Panc1 (cell line): Measurements from ENCODE around the gene ITPRIPL1. TPM values are rescaled to one million over a fixed set of nuclear protein-coding genes. Genes with fewer than 3 reads are reported as not detected.
"Not testable (repeated sequence)": the region's sequence is repeated elsewhere in the genome, so short reads cannot be mapped to it uniquely, and the experiment has no call there.

Source experiments
- ATAC-seq: fragments of 200-7000 bp; cut with Tn5 transposase; 2 replicates; pipeline ENCODE4 v1.9.1; 2020; ENCODE audit warnings: mild to moderate bottlenecking, moderate library complexity
- BruUV-seq: library from RNA; stranded (reverse); fragments of 400-500 nt; replicated peaks from 2 replicates; lab custom pipeline; 2021; lab: Mats Ljungman, UMichigan
- CTCF ChIA-PET: fragments of 300-600 bp; sonication (Branson Sonifier 250); formaldehyde crosslinking; loops from one replicate; lab custom pipeline; 2022; ENCODE audit warnings: antibody characterized with exemption; lab: Charles Lee
- POLR2A ChIA-PET: fragments of 300-600 bp; sonication (Branson Sonifier 250); formaldehyde crosslinking; loops from one replicate; lab custom pipeline; 2022; ENCODE audit warnings: antibody characterized with exemption; lab: Charles Lee
- DNase-seq: peaks from one replicate; pipeline ENCODE4 v3.0.0-alpha.2; 2010; ENCODE audit warnings: low read depth, low spot score
- H3K27ac ChIP-seq: 2 replicates; pipeline ENCODE4 v1.5.1; 2011; ENCODE audit warnings: mild to moderate bottlenecking, low read length, inconsistent platforms
- H3K27me3 ChIP-seq: fragments of 200-500 bp; sonication (Bioruptor generic); 2 replicates; pipeline ENCODE4 v1.6.0; 2014; ENCODE audit warnings: low read length, inconsistent platforms; ENCODE audit not compliant: control insufficient read depth, insufficient read depth
- H3K36me3 ChIP-seq: fragments of 200-500 bp; sonication (Bioruptor generic); 2 replicates; pipeline ENCODE4 v1.5.1; 2014; ENCODE audit warnings: inconsistent platforms, mild to moderate bottlenecking, low read length, moderate library complexity; ENCODE audit not compliant: control insufficient read depth, insufficient read depth
- H3K4me1 ChIP-seq: 2 replicates; pipeline ENCODE4 v1.5.1; 2011; ENCODE audit warnings: inconsistent platforms, mild to moderate bottlenecking, low read length, moderate library complexity; ENCODE audit not compliant: control insufficient read depth, insufficient read depth
- H3K4me3 ChIP-seq, 2 experiments: 2 replicates each; pipeline ENCODE4 v1.5.1; 2011 to 2012; ENCODE audit warnings: low read depth in 2 of 2, low read length in 2 of 2, mild to moderate bottlenecking in 2 of 2, inconsistent platforms in 1 of 2, moderate library complexity in 1 of 2
- H3K9me3 ChIP-seq: fragments of 200-500 bp; sonication (Bioruptor generic); 2 replicates; pipeline ENCODE4 v1.5.1; 2014; ENCODE audit warnings: low read depth, mild to moderate bottlenecking, inconsistent platforms, low read length, moderate library complexity; ENCODE audit not compliant: control insufficient read depth, insufficient read depth
- CTCF ChIP-seq: fragments of 450-650 bp; IDR thresholded peaks from 2 replicates; pipeline ENCODE4 v1.5.1; 2017; ENCODE audit warnings: mild to moderate bottlenecking
- POLR2AphosphoS5 ChIP-seq: IDR thresholded peaks from 2 replicates; pipeline ENCODE4 v1.6.1; 2012; ENCODE audit warnings: mild to moderate bottlenecking, low read depth, low read length, moderate library complexity
- REST ChIP-seq, 2 experiments: IDR thresholded peaks; 2 replicates each; pipeline ENCODE4 v1.6.1; 2011 to 2012; ENCODE audit warnings: low read depth in 2 of 2, control low read depth in 1 of 2, low read length in 1 of 2, mild to moderate bottlenecking in 1 of 2, moderate library complexity in 1 of 2; ENCODE audit not compliant: insufficient read depth in 1 of 2
- SIN3A ChIP-seq: IDR thresholded peaks from 2 replicates; pipeline ENCODE4 v1.6.1; 2012; ENCODE audit warnings: low read depth, mild to moderate bottlenecking, low read length, moderate library complexity, borderline replicate concordance; ENCODE audit not compliant: insufficient read depth
- TCF7L2 ChIP-seq: IDR thresholded peaks from 2 replicates; pipeline ENCODE4 v1.6.1; 2011; ENCODE audit warnings: mild to moderate bottlenecking, low read depth, low read length, inconsistent platforms
- in situ Hi-C: cut with HindIII; loops from 2 replicates; pipeline ENCODE4 v1.10.0; 2016; ENCODE audit warnings: low sequenced_read_pairs, low pct_unique_long_range_greater_than_20kb
- intact Hi-C: fragments of 100-400 bp; cut with micrococcal nuclease; formaldehyde crosslinking; loops from one replicate; pipeline ENCODE4 v1.10.0; 2022; ENCODE audit not compliant: unreplicated experiment
- total RNA-seq: library from RNA; stranded (reverse); gene quantifications from one replicate; pipeline ENCODE4 v1.2.1, GENCODE V29; 2021; ENCODE audit not compliant: unreplicated experiment

ITPRIPL1 gene
- total RNA-seq, 1 experiment from 2014 or later, result 12.2 TPM

GRCh38 chr2:96291751-96292150 is 33.4 kb upstream of the ITPRIPL1 start:
- H3K4me1 ChIP-seq, result no peaks in the 10 kb centered on the region
- TF ChIP-seq TCF7L2 (no peak), REST (IDR thresholded peaks at IDR 0.05; ENCODE audit: insufficient read depth in 1 of 2, low read depth in 2 of 2, low read length in 1 of 2) (no peak), CTCF (no peak), POLR2AphosphoS5 (no peak), SIN3A (no peak)
- in situ Hi-C loops (no loop called here), intact Hi-C loops (no loop called here)
- no peak overlapping the region for H3K27ac ChIP-seq
- H3K4me3 ChIP-seq, result no peak overlapping the region
- no peak for ATAC-seq
- H3K36me3 ChIP-seq, result peaks cover 79% of the 10 kb centered on the region
- no peaks in the 10 kb centered on the region for H3K9me3 ChIP-seq
- no peak for DNase-seq
- BruUV-seq, result no TSS peak
- CTCF ChIA-PET, result no interaction called here
- H3K27me3 ChIP-seq, result no peaks in the 10 kb centered on the region
- POLR2A ChIA-PET, result no interaction called here

- not testable (repeated sequence) for ATAC-seq
Observed at GRCh38 chr2:96294271-96294670, 30.8 kb upstream of the ITPRIPL1 start.

GRCh38 chr2:96296925-96297324 is 28.2 kb upstream of the ITPRIPL1 start:
- CTCF ChIA-PET, result no interaction called here
- ATAC-seq (no peak), DNase-seq (no peak)
- H3K36me3 ChIP-seq, result peaks cover 74% of the 10 kb centered on the region
- intact Hi-C loops (no loop called here), in situ Hi-C loops (no loop called here)
- no peaks in the 10 kb centered on the region for H3K27me3 ChIP-seq
- POLR2A ChIA-PET, result no interaction called here
- no peak for TF ChIP-seq SIN3A
- TF ChIP-seq REST (IDR thresholded peaks at IDR 0.05; ENCODE audit: insufficient read depth in 1 of 2, low read depth in 2 of 2, low read length in 1 of 2), result no peak
- TF ChIP-seq CTCF, result no peak
- TF ChIP-seq TCF7L2, result no peak
- no peak for TF ChIP-seq POLR2AphosphoS5
- no peak overlapping the region for H3K4me3 ChIP-seq
- H3K27ac ChIP-seq, result no peak overlapping the region
- BruUV-seq, result no TSS peak
- H3K9me3 ChIP-seq, result no peaks in the 10 kb centered on the region
- peaks cover 1% of the 10 kb centered on the region; the same call in 1 of the 2 replicates for H3K4me1 ChIP-seq

More at GRCh38 chr2:96294271-96294670, 30.8 kb upstream of the ITPRIPL1 start:
- H3K4me1 ChIP-seq, DNase-seq, BruUV-seq, H3K27ac ChIP-seq, intact Hi-C loops, POLR2A ChIA-PET, H3K27me3 ChIP-seq, H3K9me3 ChIP-seq, H3K4me3 ChIP-seq, in situ Hi-C loops: not testable (repeated sequence)
- CTCF ChIA-PET, result interaction anchor here (0.7 kb wide), 1 partner anchor 11 kb away, joined by 4 read pairs; the partner anchor contains the start of gene SNRNP200
- peaks cover 76% of the 10 kb centered on the region for H3K36me3 ChIP-seq
